Activated T-helper 2 cell treated with anti-CD3 and anti-CD28 coated beads, Interferon-gamma antibody, Interleukin-2, Interleukin-4, amounts not matched to agents 10 μg/mL and 5 μg/mL and 100 μg/mL, durations not matched to agents 14 hours and 24 hours and 36 hours (primary cell): ENCODE results near the gene KIRREL2. TPM values are rescaled to one million over a fixed set of nuclear protein-coding genes. Genes with fewer than 3 reads are reported as not detected.
"Not testable (repeated sequence)": the region's sequence is repeated elsewhere in the genome, so short reads cannot be mapped to it uniquely, and the experiment has no call there.

Experiments
- DNase-seq: peaks from one replicate; pipeline ENCODE4 v3.0.0; 2021; ENCODE audit warnings: low spot score
- H3K27ac Mint-ChIP-seq: one replicate; pipeline ENCODE4 v1.8.0; 2021; ENCODE audit warnings: mixed read lengths
- H3K27me3 Mint-ChIP-seq: one replicate; pipeline ENCODE4 v1.8.0; 2021; ENCODE audit warnings: low read depth, mixed read lengths
- H3K36me3 Mint-ChIP-seq: one replicate; pipeline ENCODE4 v1.8.0; 2021; ENCODE audit warnings: low read depth, mixed read lengths
- H3K4me1 Mint-ChIP-seq: one replicate; pipeline ENCODE4 v1.8.0; 2021; ENCODE audit warnings: low read depth, mixed read lengths
- H3K4me3 Mint-ChIP-seq: one replicate; pipeline ENCODE4 v1.8.0; 2021; ENCODE audit warnings: low read depth, mild to moderate bottlenecking, moderate library complexity, mixed read lengths
- H3K9me3 Mint-ChIP-seq: one replicate; pipeline ENCODE4 v1.8.0; 2021; ENCODE audit warnings: mixed read lengths
- intact Hi-C: fragments of 100-400 bp; cut with micrococcal nuclease; formaldehyde crosslinking; loops from one replicate; pipeline ENCODE4 v1.15.1; 2023
- total RNA-seq: library from RNA; stranded (reverse); gene quantifications from 2 replicates; pipeline ENCODE4 v1.2.3, GENCODE V29; 2022

Gene KIRREL2
- total RNA-seq, 1 donor from 2014 or later = 0.39 TPM

DNA sequence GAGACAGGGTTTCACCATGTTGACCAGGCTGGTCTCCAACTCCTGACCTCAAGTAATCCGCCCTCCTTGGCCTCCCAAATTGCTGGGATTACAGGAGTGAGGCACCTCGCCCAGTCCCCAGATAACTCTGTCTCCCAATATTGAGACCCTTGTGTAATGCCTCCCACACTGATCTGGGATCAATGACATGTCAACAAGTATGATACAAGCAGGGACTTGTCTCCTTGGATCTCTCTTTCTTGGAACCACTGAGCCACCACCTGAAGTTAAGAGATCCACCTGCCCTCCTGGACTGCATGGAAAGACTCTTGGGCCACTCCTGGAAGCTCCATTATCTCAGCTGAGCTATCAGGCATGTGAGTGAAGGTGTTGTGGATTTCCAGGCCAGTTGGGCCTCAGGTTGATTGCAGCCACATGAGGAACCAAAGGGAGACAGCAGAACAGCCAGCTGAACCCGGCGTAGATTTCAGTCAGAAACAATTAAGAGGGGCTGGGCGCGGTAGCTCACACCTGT is 28.6 kb downstream of the KIRREL2 start:
- Mint-ChIP-seq H3K9me3 (no peaks in the 10 kb centered on the region), H3K36me3 (peaks cover 46% of the 10 kb centered on the region), H3K4me3 (no peak overlapping the region), H3K4me1 (peaks cover 1% of the 10 kb centered on the region), H3K27me3 (no peaks in the 10 kb centered on the region), H3K27ac (no peak overlapping the region)
- no peak for DNase-seq
- intact Hi-C loops = no loop called here

DNA sequence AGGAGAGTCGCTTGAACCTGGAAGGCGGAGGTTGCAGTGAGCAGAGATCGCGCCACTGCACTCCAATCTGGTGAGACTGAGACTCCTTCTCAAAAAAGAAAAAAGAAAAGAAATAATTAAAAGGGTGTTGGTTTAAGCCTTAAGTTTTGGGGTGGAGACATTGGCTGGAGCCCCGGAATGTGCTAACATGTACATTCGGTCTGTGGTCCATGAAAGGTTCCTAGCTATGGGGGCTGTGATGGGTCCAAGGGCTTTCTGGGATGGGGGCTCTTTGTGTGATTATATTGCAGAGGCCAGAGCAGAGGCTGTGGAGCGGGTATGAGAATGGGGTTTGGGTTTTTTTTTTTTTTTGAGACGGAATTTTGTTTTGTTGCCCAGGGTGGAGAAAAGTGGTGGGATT is 29.2 kb downstream of the KIRREL2 start:
- H3K9me3 Mint-ChIP-seq = no peaks in the 10 kb centered on the region
- H3K4me3 Mint-ChIP-seq = no peak overlapping the region
- no peak overlapping the region for H3K27ac Mint-ChIP-seq
- H3K27me3 Mint-ChIP-seq = no peaks in the 10 kb centered on the region
- H3K4me1 Mint-ChIP-seq = peaks cover 2% of the 10 kb centered on the region
- no peak for DNase-seq
- intact Hi-C loops = no loop called here
- peaks cover 52% of the 10 kb centered on the region for H3K36me3 Mint-ChIP-seq

DNA sequence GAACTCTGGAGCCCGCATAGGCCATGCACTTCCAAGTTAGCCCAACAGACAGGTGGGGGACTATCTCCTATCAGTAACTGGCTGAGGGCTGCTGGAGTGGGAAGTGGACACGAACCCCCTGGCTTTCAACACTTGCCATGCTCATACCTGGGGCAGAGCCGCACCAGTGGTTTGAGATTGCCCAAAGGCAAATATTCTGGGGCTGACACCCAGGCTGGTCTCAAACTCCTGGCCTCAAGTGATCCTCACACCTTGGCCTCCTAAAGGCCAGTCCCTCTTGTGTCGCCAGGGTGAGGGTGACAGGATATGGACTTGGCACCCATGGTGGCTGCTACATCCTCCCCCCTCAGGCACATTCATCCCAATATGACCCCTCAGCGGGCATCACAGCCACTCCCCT is 30.5 kb downstream of the KIRREL2 start:
- DNase-seq = no peak
- no peak overlapping the region for H3K4me3 Mint-ChIP-seq
- no peak overlapping the region for H3K27ac Mint-ChIP-seq
- H3K9me3 Mint-ChIP-seq = no peaks in the 10 kb centered on the region
- intact Hi-C loops = no loop called here
- peaks cover 5% of the 10 kb centered on the region for H3K4me1 Mint-ChIP-seq
- H3K36me3 Mint-ChIP-seq = peaks cover 62% of the 10 kb centered on the region
- no peaks in the 10 kb centered on the region for H3K27me3 Mint-ChIP-seq

DNA sequence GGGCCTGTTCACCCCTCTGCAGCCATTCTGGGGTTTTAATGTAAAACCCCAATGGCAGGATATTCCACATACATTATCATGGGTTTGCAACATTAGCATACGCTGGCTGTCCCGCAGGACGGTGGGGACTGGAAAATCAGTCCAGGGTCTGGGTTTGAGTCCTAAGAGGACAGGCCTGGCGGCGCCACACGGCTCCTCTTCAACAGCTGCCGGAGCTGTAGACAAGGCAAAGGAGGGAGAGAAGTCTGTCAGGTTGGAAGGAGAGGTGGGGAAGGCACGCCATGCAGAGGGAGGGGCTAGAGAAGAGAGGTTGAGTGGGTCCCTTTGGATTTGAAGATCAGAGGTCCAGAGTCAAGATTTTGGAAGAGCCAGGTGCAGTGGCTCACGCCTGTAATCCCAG is 31.7 kb downstream of the KIRREL2 start:
- H3K36me3 Mint-ChIP-seq = peaks cover 73% of the 10 kb centered on the region
- intact Hi-C loops = no loop called here
- H3K27ac Mint-ChIP-seq = no peak overlapping the region

DNA sequence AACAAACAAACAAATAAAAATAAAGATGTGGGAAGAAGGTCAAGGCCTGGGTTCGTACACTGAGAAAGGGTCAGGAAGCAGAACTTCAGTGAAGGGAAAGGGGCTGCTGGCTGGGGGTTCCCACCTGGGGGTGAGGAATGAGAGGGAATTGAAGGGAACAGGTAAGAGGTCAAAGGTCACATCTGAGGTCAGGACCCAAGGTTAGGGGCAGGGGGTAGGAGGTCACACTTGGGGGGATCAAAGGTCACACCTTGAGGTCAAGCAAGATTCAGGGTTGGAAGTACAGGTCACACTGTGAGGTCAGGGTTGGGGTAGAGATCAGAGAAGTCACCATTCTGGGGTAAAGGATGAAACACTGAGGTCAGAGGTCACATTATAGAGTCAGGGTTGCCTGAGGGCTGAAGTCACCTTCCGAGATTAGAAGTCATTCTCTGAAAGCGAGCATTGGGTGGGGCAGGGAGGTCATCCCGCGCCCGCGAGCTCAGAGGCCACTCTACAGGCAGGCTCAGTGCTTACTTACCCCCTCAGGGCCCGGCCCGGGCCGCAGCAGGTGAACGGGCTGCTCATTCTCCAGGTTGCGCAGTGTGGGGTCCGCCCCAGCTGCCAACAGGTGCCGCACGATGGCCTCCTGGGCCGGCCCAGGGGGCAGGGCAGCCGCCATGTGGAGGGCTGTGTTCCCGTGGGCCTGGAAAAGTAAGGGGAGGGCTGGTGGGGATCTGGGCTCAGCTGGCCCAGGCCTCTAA is 32.8 kb downstream of the KIRREL2 start:
- Mint-ChIP-seq H3K27ac (no peak overlapping the region), H3K36me3 (peaks cover 85% of the 10 kb centered on the region), H3K9me3 (no peaks in the 10 kb centered on the region), H3K4me3 (no peak overlapping the region), H3K27me3 (no peaks in the 10 kb centered on the region), H3K4me1 (peaks cover 9% of the 10 kb centered on the region)
- DNase-seq = no peak
- intact Hi-C loops = no loop called here

More for the DNA sequence above, 31.7 kb downstream of the KIRREL2 start:
- Mint-ChIP-seq H3K4me3 (no peak overlapping the region), H3K27me3 (no peaks in the 10 kb centered on the region), H3K4me1 (peaks cover 8% of the 10 kb centered on the region), H3K9me3 (no peaks in the 10 kb centered on the region)
- DNase-seq = no peak

DNA sequence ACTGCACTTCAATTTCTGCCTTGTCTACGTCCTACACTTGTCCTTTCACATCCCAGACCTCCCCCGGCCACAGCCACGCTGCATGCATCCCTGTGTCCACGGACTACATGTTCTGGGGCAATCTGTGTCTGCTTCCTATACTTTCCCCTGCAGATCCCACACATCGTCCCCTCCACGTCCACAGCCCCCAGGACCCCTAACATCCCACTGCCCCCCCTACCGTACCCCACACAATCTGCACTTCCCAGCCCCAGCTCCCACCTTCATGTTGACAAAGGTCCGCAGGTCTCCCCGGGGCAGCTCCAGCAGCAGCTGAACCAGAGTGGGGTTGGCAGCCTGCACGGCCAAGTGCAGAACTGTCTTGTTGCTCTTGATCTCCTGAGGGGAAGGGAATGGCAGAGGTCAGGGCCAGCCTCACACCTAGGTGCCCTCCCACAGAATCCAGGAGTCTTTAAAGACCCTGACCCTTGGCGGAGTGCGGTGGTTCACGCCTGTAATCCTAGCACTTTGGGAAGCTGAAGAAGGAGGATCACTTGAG is 33.5 kb downstream of the KIRREL2 start:
- Mint-ChIP-seq H3K4me1 (peaks cover 9% of the 10 kb centered on the region), H3K9me3 (no peaks in the 10 kb centered on the region), H3K36me3 (peaks cover 88% of the 10 kb centered on the region), H3K27ac (no peak overlapping the region), H3K27me3 (no peaks in the 10 kb centered on the region), H3K4me3 (no peak overlapping the region)
- intact Hi-C loops = no loop called here
- DNase-seq = no peak

DNA sequence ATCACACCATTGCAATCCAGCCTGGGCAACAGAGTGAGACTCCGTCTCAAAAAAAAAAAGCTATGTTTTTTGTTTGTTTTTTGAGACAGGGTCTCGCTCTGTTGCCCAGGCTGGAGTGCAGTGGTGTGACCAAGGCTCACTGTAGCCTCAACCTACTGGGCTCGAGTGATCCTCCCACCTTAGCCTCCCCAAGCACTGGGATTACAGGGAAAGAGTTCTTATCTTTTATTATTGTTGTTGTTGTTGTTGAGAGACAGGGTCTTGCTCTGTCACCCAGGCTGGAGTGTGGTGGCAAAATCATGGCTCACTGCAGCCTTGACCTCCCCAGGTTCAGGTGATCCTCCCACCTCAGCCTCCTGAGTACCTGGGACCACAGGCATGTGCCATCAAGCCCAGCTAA is 35.1 kb downstream of the KIRREL2 start:
- intact Hi-C loops, H3K27ac Mint-ChIP-seq, DNase-seq, H3K9me3 Mint-ChIP-seq, H3K4me3 Mint-ChIP-seq, H3K27me3 Mint-ChIP-seq: not testable (repeated sequence)
- peaks cover 94% of the 10 kb centered on the region for H3K36me3 Mint-ChIP-seq
- H3K4me1 Mint-ChIP-seq = peaks cover 13% of the 10 kb centered on the region

DNA sequence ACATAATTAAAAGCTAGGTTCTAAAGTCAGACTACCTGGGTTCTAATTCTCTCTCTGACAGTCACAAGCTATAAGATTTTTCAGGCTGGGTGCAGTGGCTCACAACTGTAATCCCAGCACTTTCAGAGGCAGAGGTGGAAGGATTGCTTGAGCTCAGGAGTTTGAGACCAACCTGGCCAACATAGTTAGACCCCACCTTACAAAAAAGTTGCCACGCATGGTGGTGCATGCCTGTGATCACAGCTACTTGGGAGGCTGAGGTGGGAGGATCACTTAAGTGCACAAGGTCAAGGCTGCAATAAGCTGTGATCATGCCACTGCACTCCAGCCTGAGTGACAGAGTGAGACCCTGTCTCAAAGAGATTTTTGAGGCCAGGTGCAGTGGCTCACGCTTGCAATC is 37.6 kb downstream of the KIRREL2 start:
- Mint-ChIP-seq H3K27ac (no peak overlapping the region), H3K36me3 (peaks cover 91% of the 10 kb centered on the region), H3K4me3 (no peak overlapping the region), H3K4me1 (peaks cover 20% of the 10 kb centered on the region), H3K9me3 (no peaks in the 10 kb centered on the region), H3K27me3 (no peaks in the 10 kb centered on the region)
- no peak for DNase-seq
- intact Hi-C loops = no loop called here

DNA sequence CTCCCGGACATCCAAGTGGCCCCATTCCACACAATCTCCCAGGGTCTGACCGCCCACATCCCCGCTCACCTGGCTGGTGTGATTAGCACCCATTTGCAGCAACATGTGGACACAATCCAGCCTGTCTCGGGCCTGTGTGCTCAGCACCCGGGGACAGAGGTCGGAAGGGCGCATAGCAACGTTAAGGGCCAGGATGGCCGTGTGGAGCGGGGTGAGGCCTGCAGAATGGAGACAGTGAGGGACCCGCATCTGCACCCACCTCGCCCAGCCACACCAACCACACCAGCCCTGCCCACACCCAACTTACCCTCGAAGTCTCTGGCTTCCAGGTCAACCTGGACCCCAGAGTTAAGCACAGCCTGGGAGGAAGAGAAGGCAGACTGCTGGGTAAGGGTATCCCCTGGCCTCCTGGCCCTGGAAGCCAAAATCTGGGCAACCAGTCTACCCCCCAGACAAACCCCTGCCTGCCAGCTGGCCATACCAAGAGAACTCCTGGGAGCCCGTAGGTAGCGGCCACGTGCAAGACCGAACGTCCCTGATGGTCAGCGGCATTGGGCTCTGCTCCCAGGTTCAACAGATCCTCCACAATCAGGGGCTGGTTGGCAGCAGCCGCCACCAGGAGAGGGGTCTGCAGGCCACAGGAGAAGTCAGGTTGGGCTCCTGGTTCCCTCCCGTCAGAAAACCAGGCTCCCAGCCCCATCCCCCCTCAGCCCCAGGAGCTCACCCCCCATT is 39.4 kb downstream of the KIRREL2 start:
- H3K4me1 Mint-ChIP-seq = peaks cover 20% of the 10 kb centered on the region
- peak overlapping the region; percentile 59 for H3K4me3 Mint-ChIP-seq
- DNase-seq = no peak
- H3K9me3 Mint-ChIP-seq = no peaks in the 10 kb centered on the region
- peak overlapping the region; percentile 56 for H3K27ac Mint-ChIP-seq
- no peaks in the 10 kb centered on the region for H3K27me3 Mint-ChIP-seq
- peaks cover 76% of the 10 kb centered on the region for H3K36me3 Mint-ChIP-seq
- intact Hi-C loops = no loop called here

DNA sequence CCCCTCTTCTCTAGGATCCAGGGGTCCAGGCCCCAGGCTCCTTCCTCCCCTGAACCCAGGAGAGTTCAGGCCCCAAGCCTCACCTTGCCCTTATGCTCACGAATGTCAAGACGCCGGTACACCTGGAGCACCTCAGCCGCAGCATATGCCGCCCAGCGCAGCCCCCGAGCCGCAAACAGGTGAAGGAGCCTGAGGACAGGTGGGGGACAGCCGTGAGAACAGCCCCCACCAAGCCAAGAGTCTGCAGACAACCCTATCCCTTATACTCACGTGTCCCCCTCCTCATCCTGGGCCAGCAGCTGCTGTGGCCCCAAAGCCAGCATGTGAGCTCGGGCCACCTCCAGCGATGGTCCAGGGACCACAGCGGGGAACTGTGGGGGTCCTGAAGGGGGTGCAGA is 39.9 kb downstream of the KIRREL2 start:
- no peaks in the 10 kb centered on the region for H3K27me3 Mint-ChIP-seq
- peak overlapping the region; percentile 13 for H3K4me3 Mint-ChIP-seq
- no peaks in the 10 kb centered on the region for H3K9me3 Mint-ChIP-seq
- peaks cover 71% of the 10 kb centered on the region for H3K36me3 Mint-ChIP-seq
- intact Hi-C loops = no loop called here
- no peak for DNase-seq
- peaks cover 21% of the 10 kb centered on the region for H3K4me1 Mint-ChIP-seq
- H3K27ac Mint-ChIP-seq = no peak overlapping the region

DNA sequence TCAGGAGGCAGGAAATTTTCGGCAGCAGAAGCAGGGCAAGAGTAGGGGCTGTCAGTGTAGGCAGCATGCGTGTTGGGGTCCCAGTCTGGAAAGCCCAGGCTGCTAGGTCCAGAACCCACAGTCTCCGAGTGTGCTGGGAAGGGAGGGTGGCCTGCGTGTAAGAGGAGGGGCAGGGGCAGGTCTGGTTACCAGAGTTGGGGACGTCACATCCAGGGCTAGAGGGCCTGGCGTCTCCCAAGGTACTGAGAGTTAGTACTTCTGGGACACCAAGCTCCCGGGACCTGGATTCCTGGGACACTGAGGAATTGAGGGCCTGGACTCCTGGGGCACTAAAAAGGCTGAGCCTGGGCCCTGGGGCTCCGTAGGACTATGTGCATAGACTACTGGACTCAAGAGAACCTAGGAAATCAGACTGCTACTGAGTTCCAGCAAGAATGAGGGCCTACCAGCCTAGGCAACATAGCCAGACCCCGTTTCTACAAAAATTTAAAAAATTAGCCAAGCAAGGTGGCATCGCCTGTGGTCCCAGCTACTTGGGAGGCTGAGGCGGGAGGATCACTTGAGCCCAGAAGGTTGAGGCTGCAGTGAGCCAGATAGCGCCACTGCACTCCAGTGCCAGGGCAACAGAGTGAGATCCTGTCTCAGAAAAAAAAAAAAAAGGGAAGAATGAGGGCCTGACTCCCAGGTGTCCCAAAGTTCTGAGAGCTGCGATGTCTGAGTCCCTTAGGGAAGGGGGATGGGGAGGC is 41.2 kb downstream of the KIRREL2 start:
- Mint-ChIP-seq H3K4me3 (peak overlapping the region; percentile 92), H3K36me3 (peaks cover 62% of the 10 kb centered on the region), H3K27ac (peak overlapping the region; percentile 73), H3K4me1 (peaks cover 29% of the 10 kb centered on the region), H3K9me3 (no peaks in the 10 kb centered on the region), H3K27me3 (no peaks in the 10 kb centered on the region)
- intact Hi-C loops = loop anchor here (2.0 kb wide), 1 partner anchor 15 kb away; no protein-coding TSS in a partner anchor
- no peak for DNase-seq

DNA sequence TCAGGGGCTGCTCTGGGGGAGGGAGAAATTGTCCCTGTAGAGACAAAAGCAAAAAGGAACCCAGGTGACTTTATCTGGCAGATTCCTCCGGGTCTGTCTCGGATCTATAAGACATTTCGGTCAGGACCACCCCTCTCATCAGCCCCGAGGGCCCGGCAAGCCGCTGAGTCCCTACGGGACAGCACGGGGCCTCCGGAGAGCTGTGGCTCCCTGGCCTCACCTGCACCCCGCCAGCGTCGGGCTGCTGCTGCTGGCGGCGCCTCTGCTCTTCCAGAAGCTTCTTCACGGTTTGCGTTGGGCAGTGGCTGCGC is 41.7 kb downstream of the KIRREL2 start:
- intact Hi-C loops = loop anchor here (2.0 kb wide), 1 partner anchor 16 kb away; no protein-coding TSS in a partner anchor
- peaks cover 34% of the 10 kb centered on the region for H3K4me1 Mint-ChIP-seq

More for the DNA sequence above, 41.7 kb downstream of the KIRREL2 start:
- peak overlapping the region; percentile 92 for H3K4me3 Mint-ChIP-seq
- no peak for DNase-seq
- no peaks in the 10 kb centered on the region for H3K9me3 Mint-ChIP-seq
- H3K27me3 Mint-ChIP-seq = no peaks in the 10 kb centered on the region
- peaks cover 62% of the 10 kb centered on the region for H3K36me3 Mint-ChIP-seq
- peak overlapping the region; percentile 96 for H3K27ac Mint-ChIP-seq
